Activated CD8-positive, alpha-beta memory T cell treated with anti-CD3 and anti-CD28 coated beads, Interleukin-2, amount 10 ng/mL, durations not matched to agents 7 days and 5 days (primary cell): ENCODE results near the gene CHST2. TPM values are rescaled to one million over a fixed set of nuclear protein-coding genes. Genes with fewer than 3 reads are reported as not detected.

ENCODE experiments used
- ATAC-seq: fragments of 150-1000 bp; cut with Tn5 transposase; one replicate; pipeline ENCODE4 v1.10.0; 2021; ENCODE audit warnings: moderate library complexity
- CTCF ChIA-PET: fragments of 350-600 bp; sonication (Branson Sonifier 250); formaldehyde crosslinking; loops from one replicate; lab custom pipeline; 2021; ENCODE audit warnings: antibody characterized with exemption; lab: Charles Lee
- DNase-seq: peaks from one replicate; pipeline ENCODE4 v3.0.0-alpha.2; 2020
- H3K27ac Mint-ChIP-seq: one replicate; pipeline ENCODE4 v1.8.0; 2021; ENCODE audit warnings: mild to moderate bottlenecking, mixed read lengths
- H3K27me3 Mint-ChIP-seq: one replicate; pipeline ENCODE4 v1.8.0; 2021; ENCODE audit warnings: mixed read lengths
- H3K36me3 Mint-ChIP-seq: one replicate; pipeline ENCODE4 v1.8.0; 2021; ENCODE audit warnings: mild to moderate bottlenecking, mixed read lengths
- H3K4me1 Mint-ChIP-seq: one replicate; pipeline ENCODE4 v1.8.0; 2021; ENCODE audit warnings: mixed read lengths
- H3K4me3 Mint-ChIP-seq: one replicate; pipeline ENCODE4 v1.8.0; 2021; ENCODE audit warnings: mild to moderate bottlenecking, moderate library complexity, mixed read lengths
- H3K9me3 Mint-ChIP-seq: one replicate; pipeline ENCODE4 v1.8.0; 2022; ENCODE audit warnings: low read depth, mixed read lengths
- total RNA-seq, 2 experiments: library from RNA; stranded (reverse); gene quantifications; one replicate each; pipeline ENCODE4 v1.2.3, GENCODE V29; 2021

Gene CHST2
- total RNA-seq, 2 experiments from 2014 or later, result 2.9 to 16.3 TPM

GRCh38 chr3:143167969-143168854, 48.6 kb downstream of the CHST2 start:
- Mint-ChIP-seq H3K27me3 (no peaks in the 10 kb centered on the region), H3K27ac (peak overlapping the region; percentile 57), H3K9me3 (peaks cover 8% of the 10 kb centered on the region), H3K4me1 (peaks cover 74% of the 10 kb centered on the region), H3K4me3 (no peak overlapping the region), H3K36me3 (peaks cover 14% of the 10 kb centered on the region)
- no peak for ATAC-seq
- CTCF ChIA-PET, result interaction anchor here (2.3 to 4.2 kb wide), 2 partner anchors 9 to 47 kb away, joined by 8 to 22 read pairs; partner anchors contain the start of gene CHST2
- DNase-seq, result no peak

- no peak for DNase-seq
- Mint-ChIP-seq H3K27ac (peak overlapping the region; percentile 57), H3K27me3 (no peaks in the 10 kb centered on the region), H3K4me3 (no peak overlapping the region), H3K4me1 (peaks cover 71% of the 10 kb centered on the region), H3K36me3 (peaks cover 17% of the 10 kb centered on the region), H3K9me3 (peaks cover 11% of the 10 kb centered on the region)
- CTCF ChIA-PET, result interaction anchor here (2.3 to 4.2 kb wide), 2 partner anchors 10 to 48 kb away, joined by 8 to 22 read pairs; partner anchors contain the start of gene CHST2
- ATAC-seq, result no peak
Observed at GRCh38 chr3:143168855-143169192, 49.3 kb downstream of the CHST2 start.

DNA sequence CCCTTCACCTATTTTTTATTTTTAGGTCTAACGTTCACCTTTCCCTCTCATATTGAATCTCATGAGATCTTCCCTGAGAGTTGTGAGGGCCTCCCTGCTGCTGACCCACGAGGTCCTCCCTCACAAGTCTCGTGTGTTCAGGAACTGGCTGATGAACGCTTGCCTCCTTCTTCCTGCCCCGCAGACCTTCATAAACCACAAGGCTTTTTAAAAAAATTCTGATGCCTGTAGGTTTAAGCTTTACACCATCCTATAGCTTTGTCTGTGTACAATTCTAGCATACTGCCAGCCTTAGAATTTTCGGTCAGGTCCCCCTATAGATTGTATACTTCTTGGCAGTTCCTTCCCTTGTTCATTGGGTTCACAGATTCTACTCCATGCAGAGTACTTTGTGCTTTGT, 50.5 kb downstream of the CHST2 start:
- Mint-ChIP-seq H3K4me1 (peaks cover 59% of the 10 kb centered on the region), H3K9me3 (peaks cover 14% of the 10 kb centered on the region), H3K4me3 (no peak overlapping the region), H3K27me3 (no peaks in the 10 kb centered on the region), H3K27ac (peak overlapping the region; percentile 97), H3K36me3 (peaks cover 17% of the 10 kb centered on the region)
- ATAC-seq (no peak), DNase-seq (no peak)
- CTCF ChIA-PET, result interaction anchor here (2.2 to 4.2 kb wide), 2 partner anchors 49 to 504 kb away, joined by 7 to 22 read pairs; partner anchors contain the start of gene CHST2

DNA sequence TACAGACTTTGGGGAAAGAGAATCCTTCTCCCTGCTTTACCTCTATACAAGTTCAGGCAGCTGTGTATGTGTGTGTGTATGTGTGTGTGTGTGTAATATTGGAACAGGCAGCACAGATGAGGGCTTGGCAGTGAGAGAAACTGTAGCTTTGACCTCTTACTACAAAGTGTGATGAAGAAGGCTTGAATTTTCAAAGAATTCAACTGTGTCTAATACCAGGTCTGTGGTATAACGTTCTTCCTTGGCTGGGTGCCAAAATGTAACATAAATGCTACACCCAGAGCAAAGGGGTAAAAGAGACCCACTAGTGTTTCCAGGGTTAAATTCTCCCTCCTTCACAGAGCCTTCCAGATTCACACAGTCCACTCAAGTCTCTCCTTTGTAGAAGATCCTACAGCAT, 51.1 kb downstream of the CHST2 start:
- ATAC-seq (peak; percentile 44), DNase-seq (no peak)
- H3K9me3 Mint-ChIP-seq, result peaks cover 14% of the 10 kb centered on the region
- H3K27ac Mint-ChIP-seq, result peak overlapping the region; percentile 97
- H3K27me3 Mint-ChIP-seq, result no peaks in the 10 kb centered on the region
- CTCF ChIA-PET, result interaction anchor here (1.0 to 4.2 kb wide), 4 partner anchors 11 to 504 kb away, joined by 3 to 22 read pairs (median 6); partner anchors contain the start of gene CHST2
- peaks cover 17% of the 10 kb centered on the region for H3K36me3 Mint-ChIP-seq
- H3K4me3 Mint-ChIP-seq, result no peak overlapping the region
- peaks cover 54% of the 10 kb centered on the region for H3K4me1 Mint-ChIP-seq

- H3K4me3 Mint-ChIP-seq, result peak overlapping the region; percentile 48
- H3K4me1 Mint-ChIP-seq, result peaks cover 48% of the 10 kb centered on the region
- peak; percentile 56 for DNase-seq
- H3K27me3 Mint-ChIP-seq, result no peaks in the 10 kb centered on the region
- peak; percentile 77 for ATAC-seq
- H3K9me3 Mint-ChIP-seq, result peaks cover 14% of the 10 kb centered on the region
- CTCF ChIA-PET, result interaction anchor here (0.7 to 4.2 kb wide), 6 partner anchors 11 to 503 kb away, joined by 3 to 22 read pairs (median 4); partner anchors contain the start of gene CHST2
- H3K36me3 Mint-ChIP-seq, result peaks cover 17% of the 10 kb centered on the region
- peak overlapping the region; percentile 97 for H3K27ac Mint-ChIP-seq
Observed at GRCh38 chr3:143171141-143171980, 51.8 kb downstream of the CHST2 start.

DNA sequence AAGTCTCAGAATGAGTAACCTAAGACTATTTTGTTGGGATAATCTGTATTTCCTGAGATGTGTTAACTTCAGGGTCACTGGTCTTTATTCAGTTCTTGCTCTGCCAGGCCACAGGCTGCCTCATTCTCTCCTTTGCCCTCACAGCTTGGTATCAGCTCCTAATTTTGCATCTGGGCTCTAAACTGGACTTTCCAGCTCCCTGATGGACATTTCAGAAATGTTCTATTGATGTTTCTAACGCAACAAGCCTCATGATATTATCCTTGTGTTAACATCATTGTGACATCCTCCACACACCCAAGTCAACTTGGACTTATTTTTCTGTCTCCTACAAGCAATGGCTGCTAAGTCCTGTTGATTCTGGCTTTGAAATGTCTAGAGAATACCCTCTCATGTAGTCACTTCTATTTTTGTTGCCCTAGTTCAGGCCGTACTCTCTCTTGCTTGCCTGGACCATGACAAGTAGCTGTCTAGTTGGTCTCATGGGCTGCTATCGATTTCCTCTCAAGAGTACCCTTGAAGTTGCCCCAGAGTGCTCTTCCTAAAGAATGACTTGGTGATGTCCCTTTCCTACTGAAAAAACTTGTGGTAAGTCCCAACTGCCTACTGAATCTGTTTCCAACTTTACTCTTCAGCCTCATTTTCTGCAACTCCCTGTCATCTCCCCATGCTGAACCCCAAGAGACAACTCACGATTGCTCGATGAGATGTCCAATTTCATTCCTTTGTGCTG, 52.7 kb downstream of the CHST2 start:
- CTCF ChIA-PET, result interaction anchor here (1.3 to 4.2 kb wide), 3 partner anchors 13 to 51 kb away, joined by 3 to 22 read pairs (median 4); partner anchors contain the start of gene CHST2
- ATAC-seq, result no peak
- peaks cover 47% of the 10 kb centered on the region for H3K4me1 Mint-ChIP-seq
- peaks cover 17% of the 10 kb centered on the region for H3K36me3 Mint-ChIP-seq
- no peak overlapping the region for H3K4me3 Mint-ChIP-seq
- no peaks in the 10 kb centered on the region for H3K27me3 Mint-ChIP-seq
- peak overlapping the region; percentile 13 for H3K27ac Mint-ChIP-seq
- DNase-seq, result no peak
- H3K9me3 Mint-ChIP-seq, result peaks cover 14% of the 10 kb centered on the region

DNA sequence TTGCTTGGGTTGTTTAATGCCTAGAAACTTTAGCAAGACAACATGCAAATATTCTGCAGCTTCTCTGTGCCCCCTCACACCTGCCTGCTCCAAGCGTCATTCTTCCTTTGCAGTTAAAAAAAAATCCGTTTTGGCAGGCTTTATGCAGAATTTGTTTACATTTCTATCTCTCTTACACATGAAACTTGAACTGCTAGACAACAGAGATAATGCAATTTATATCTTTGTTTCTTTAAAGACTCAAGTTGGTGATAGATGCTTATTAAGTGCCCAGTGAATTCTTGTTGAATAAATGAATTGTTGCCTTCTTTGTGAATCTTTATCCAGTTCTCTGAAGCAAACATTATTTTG, 53.2 kb downstream of the CHST2 start:
- CTCF ChIA-PET, result no interaction called here
- Mint-ChIP-seq H3K4me1 (peaks cover 46% of the 10 kb centered on the region), H3K27me3 (no peaks in the 10 kb centered on the region), H3K9me3 (peaks cover 14% of the 10 kb centered on the region), H3K4me3 (no peak overlapping the region), H3K27ac (no peak overlapping the region), H3K36me3 (peaks cover 17% of the 10 kb centered on the region)
- DNase-seq (no peak), ATAC-seq (no peak)

DNA sequence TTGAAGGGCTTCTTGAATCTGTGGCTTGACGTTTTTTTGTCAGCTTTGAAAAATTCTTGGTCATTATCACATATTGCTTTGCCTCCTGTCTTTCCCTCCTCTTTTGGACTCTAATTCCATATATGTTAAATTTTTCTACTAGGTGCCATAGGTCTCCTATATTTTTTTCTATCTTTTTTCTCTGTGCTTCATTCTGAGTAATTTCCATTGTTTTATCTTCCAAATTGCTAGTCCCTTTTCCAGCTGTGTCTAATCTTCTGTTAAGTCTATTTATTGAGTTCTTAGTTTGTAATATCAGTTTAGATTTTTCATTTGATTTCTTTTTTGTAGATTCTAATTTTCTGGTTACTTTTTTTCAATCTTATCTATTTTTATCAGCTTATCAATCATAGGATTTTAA, 53.7 kb downstream of the CHST2 start:
- peaks cover 44% of the 10 kb centered on the region for H3K4me1 Mint-ChIP-seq
- no peak overlapping the region for H3K27ac Mint-ChIP-seq

More for the DNA sequence above, 53.7 kb downstream of the CHST2 start:
- peaks cover 14% of the 10 kb centered on the region for H3K9me3 Mint-ChIP-seq
- DNase-seq, result no peak
- CTCF ChIA-PET, result no interaction called here
- H3K36me3 Mint-ChIP-seq, result peaks cover 17% of the 10 kb centered on the region
- no peak overlapping the region for H3K4me3 Mint-ChIP-seq
- no peaks in the 10 kb centered on the region for H3K27me3 Mint-ChIP-seq
- no peak for ATAC-seq

Other genes with a start within 250 kb of the CHST2 start
- not detected for gene PCOLCE2, start 230.7 kb upstream of the CHST2 start, total RNA-seq
- gene PAQR9, start 156.1 kb upstream of the CHST2 start, total RNA-seq, result not detected
- gene U2SURP, start 118.2 kb upstream of the CHST2 start, total RNA-seq, result 100 to 1,000 TPM; 155 to 163 TPM